Neuronal stem cell (in vitro differentiated cells): ENCODE results near the gene AHR.

Experiments
- DNase-seq: peaks from one replicate; pipeline ENCODE4 v3.0.0-alpha.2; 2013; ENCODE audit warnings: low spot score
- H2AFZ ChIP-seq: one replicate; pipeline ENCODE4 v1.6.1; 2013; ENCODE audit warnings: mild to moderate bottlenecking, low read length, inconsistent platforms
- H2AK5ac ChIP-seq: 2 replicates; pipeline ENCODE4 v1.6.1; 2013; ENCODE audit warnings: low read depth, mild to moderate bottlenecking, inconsistent platforms, low read length, moderate library complexity, mixed read lengths
- H2BK120ac ChIP-seq: 2 replicates; pipeline ENCODE4 v1.6.1; 2013; ENCODE audit warnings: low read depth, mild to moderate bottlenecking, inconsistent platforms, low read length, moderate library complexity, mixed read lengths
- H2BK12ac ChIP-seq: one replicate; pipeline ENCODE4 v1.6.1; 2013; ENCODE audit warnings: low read length, inconsistent platforms
- H2BK15ac ChIP-seq: 2 replicates; pipeline ENCODE4 v1.6.1; 2013; ENCODE audit warnings: mild to moderate bottlenecking, low read length, inconsistent platforms, mixed read lengths
- H2BK5ac ChIP-seq: one replicate; pipeline ENCODE4 v1.6.1; 2013; ENCODE audit warnings: inconsistent platforms, mild to moderate bottlenecking, low read length, moderate library complexity
- H3K14ac ChIP-seq: one replicate; pipeline ENCODE4 v1.6.1; 2013; ENCODE audit warnings: low read length, inconsistent platforms
- H3K18ac ChIP-seq: 2 replicates; pipeline ENCODE4 v1.6.1; 2013; ENCODE audit warnings: low read length, inconsistent platforms
- H3K23ac ChIP-seq: 2 replicates; pipeline ENCODE4 v1.6.1; 2013; ENCODE audit warnings: low read depth, mild to moderate bottlenecking, mixed read lengths, low read length, inconsistent platforms; ENCODE audit not compliant: poor library complexity
- H3K27ac ChIP-seq: replicated peaks from 3 replicates; pipeline ENCODE4 v1.5.1; 2013; ENCODE audit warnings: low read length, inconsistent platforms
- H3K27me3 ChIP-seq, 3 experiments: 2 replicates each; pipeline ENCODE4 v1.6.1; 2013; ENCODE audit warnings: low read length in 3 of 3, mild to moderate bottlenecking in 2 of 3, inconsistent platforms in 1 of 3, low read depth in 1 of 3, mixed read lengths in 1 of 3, moderate library complexity in 1 of 3; ENCODE audit not compliant: control insufficient read depth in 3 of 3, insufficient read depth in 3 of 3
- H3K36me3 ChIP-seq, 2 donors: replicated peaks in 1 of 2; 2 replicates each; pipeline ENCODE4 v1.6.1; 2013; ENCODE audit warnings: low read length in 2 of 2; ENCODE audit not compliant: control insufficient read depth in 2 of 2, insufficient read depth in 2 of 2
- H3K4ac ChIP-seq: 2 replicates; pipeline ENCODE4 v1.6.1; 2013; ENCODE audit warnings: inconsistent platforms, mild to moderate bottlenecking, low read length, moderate library complexity
- H3K4me1 ChIP-seq, 2 donors: 1 replicate in 1 of 2; 2 replicates in 1 of 2; pipeline ENCODE4 v1.6.1; 2013; ENCODE audit warnings: low read length in 2 of 2, low read depth in 1 of 2; ENCODE audit not compliant: control insufficient read depth in 2 of 2, insufficient read depth in 1 of 2
- H3K4me2 ChIP-seq: one replicate; pipeline ENCODE4 v1.6.1; 2013; ENCODE audit warnings: mild to moderate bottlenecking, low read length, inconsistent platforms; ENCODE audit not compliant: insufficient read depth, poor library complexity, severe bottlenecking
- H3K4me3 ChIP-seq, 2 donors: 2 replicates each; pipeline ENCODE4 v1.5.1; 2013; ENCODE audit warnings: low read length in 2 of 2, mild to moderate bottlenecking in 2 of 2, inconsistent platforms in 1 of 2, moderate library complexity in 1 of 2
- H3K79me1 ChIP-seq: one replicate; pipeline ENCODE4 v1.6.1; 2013; ENCODE audit warnings: low read depth, mild to moderate bottlenecking, inconsistent platforms, low read length, moderate library complexity
- H3K9ac ChIP-seq: one replicate; pipeline ENCODE4 v1.6.1; 2013; ENCODE audit warnings: mild to moderate bottlenecking, low read depth, low read length, inconsistent platforms; ENCODE audit not compliant: poor library complexity
- H3K9me3 ChIP-seq, 2 donors: replicated peaks in 1 of 2; 2 replicates each; pipeline versions ENCODE3 to v1.6.1; 2013; ENCODE audit warnings: low read length in 2 of 2, mild to moderate bottlenecking in 2 of 2, inconsistent platforms in 1 of 2, low read depth in 1 of 2, mixed read lengths in 1 of 2, moderate library complexity in 1 of 2; ENCODE audit not compliant: control insufficient read depth in 2 of 2, insufficient read depth in 1 of 2
- H4K8ac ChIP-seq: one replicate; pipeline ENCODE4 v1.6.1; 2013; ENCODE audit warnings: low read depth, mild to moderate bottlenecking, inconsistent platforms, low read length, moderate library complexity
- H4K91ac ChIP-seq: one replicate; pipeline ENCODE4 v1.6.1; 2013; ENCODE audit warnings: low read length, low read depth, mild to moderate bottlenecking, inconsistent platforms; ENCODE audit not compliant: poor library complexity
- WGBS, 2 donors: extraction: QIAGEN DNeasy Blood & Tissue Kit; methylation state at CpG; one replicate each; pipeline ENCODE4 v1.1.7; 2013; ENCODE audit warnings: missing lambda C conversion rate in 2 of 2, mixed read lengths in 1 of 2; ENCODE audit not compliant: insufficient read length in 2 of 2, insufficient replicate concordance in 1 of 2; ENCODE audit errors: extremely low coverage in 2 of 2; 5-methylcytosine and 5-hydroxymethylcytosine counted together

The AHR gene

DNA sequence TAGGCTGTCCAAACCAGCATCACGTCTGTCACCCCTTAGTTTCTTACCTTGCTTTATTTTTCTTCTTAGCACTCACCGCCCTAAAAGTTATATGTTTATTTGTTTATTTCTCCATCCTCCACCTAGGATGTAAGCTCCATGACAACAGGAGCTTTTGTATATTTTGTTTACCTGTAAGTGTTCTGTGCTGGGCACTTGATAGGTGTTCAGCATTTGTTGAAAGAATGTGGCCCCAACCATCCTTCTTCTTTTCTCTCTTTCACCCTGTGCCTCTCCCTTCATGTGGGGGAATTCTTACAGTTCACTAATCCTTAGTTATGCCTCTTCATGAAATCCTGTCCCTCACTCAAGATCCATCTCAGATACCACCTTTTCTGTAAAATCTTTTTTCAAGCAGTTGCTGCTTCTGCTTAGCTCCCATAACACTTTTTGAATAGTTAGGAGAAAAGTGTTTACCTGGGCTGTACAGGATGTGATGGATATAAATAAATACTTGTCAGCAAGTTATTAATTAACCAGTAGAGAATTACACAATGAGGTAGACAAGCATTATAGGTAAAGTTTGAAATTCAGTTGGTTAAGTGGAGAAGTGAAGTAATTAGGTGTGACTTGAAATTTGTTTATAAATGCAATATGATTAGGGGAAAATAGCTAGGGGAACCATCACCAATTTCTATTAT is 9.7 kb downstream of the AHR start:
- no peak overlapping the region for H3K14ac ChIP-seq
- H3K4me2 ChIP-seq = no peak overlapping the region
- no peaks in the 10 kb centered on the region for H3K27me3 ChIP-seq
- H4K91ac ChIP-seq = no peak overlapping the region
- H2AFZ ChIP-seq = no peak overlapping the region
- DNase-seq = no peak
- no CpG with 5 or more reads among the region's 2 CpGs for WGBS, 2 donors
- H2BK12ac ChIP-seq = no peak overlapping the region
- no peak overlapping the region for H3K4ac ChIP-seq
- no peak overlapping the region for H2BK5ac ChIP-seq
- H3K9me3 ChIP-seq = no peaks in the 10 kb centered on the region
- no peak overlapping the region for H3K18ac ChIP-seq
- H3K36me3 ChIP-seq = peaks cover 0 to 7% of the 10 kb centered on the region in 2 donors
- no peak overlapping the region for H3K27ac ChIP-seq
- H3K23ac ChIP-seq = no peak overlapping the region
- no peaks in the 10 kb centered on the region for H3K79me1 ChIP-seq
- H3K9ac ChIP-seq = no peak overlapping the region
- no peak overlapping the region for H3K4me3 ChIP-seq
- no peak overlapping the region for H2AK5ac ChIP-seq
- H2BK120ac ChIP-seq = no peak overlapping the region
- H3K4me1 ChIP-seq = no peaks in the 10 kb centered on the region
- H2BK15ac ChIP-seq = no peak overlapping the region
- no peak overlapping the region for H4K8ac ChIP-seq

DNA sequence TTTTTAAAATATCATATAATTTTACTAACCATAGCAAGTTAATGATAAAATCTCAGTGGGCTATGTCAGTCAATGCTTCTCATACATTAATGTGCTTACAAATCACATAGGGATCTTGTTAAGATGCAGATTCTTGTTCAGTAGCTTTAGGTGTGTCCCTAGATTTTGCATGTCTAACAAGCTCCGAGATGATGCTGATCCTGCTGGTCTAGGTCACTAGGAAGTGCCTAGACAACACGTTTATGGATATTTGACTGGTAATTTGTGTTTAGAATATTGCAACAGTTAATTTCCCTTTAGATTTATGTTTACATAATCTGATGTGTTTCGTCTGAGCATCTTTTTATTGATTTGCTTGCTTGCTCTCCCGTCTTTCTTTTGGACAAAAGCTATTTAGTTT is 12.7 kb downstream of the AHR start:
- no peak overlapping the region for H3K4me2 ChIP-seq
- H3K4me3 ChIP-seq = no peak overlapping the region
- H2BK120ac ChIP-seq = no peak overlapping the region
- no peak overlapping the region for H3K18ac ChIP-seq
- H3K23ac ChIP-seq = no peak overlapping the region
- H3K4ac ChIP-seq = no peak overlapping the region
- H3K9me3 ChIP-seq = no peaks in the 10 kb centered on the region
- H3K4me1 ChIP-seq = no peaks in the 10 kb centered on the region
- H2AFZ ChIP-seq = no peak overlapping the region
- no peak overlapping the region for H2BK12ac ChIP-seq
- no CpG with 5 or more reads among the region's 4 CpGs for WGBS, 2 donors
- no peak overlapping the region for H2AK5ac ChIP-seq
- no peak overlapping the region for H4K91ac ChIP-seq
- H3K14ac ChIP-seq = no peak overlapping the region
- H2BK5ac ChIP-seq = no peak overlapping the region
- DNase-seq = no peak
- no peak overlapping the region for H3K9ac ChIP-seq
- H3K79me1 ChIP-seq = no peaks in the 10 kb centered on the region
- peaks cover 0 to 7% of the 10 kb centered on the region in 2 donors for H3K36me3 ChIP-seq
- no peak overlapping the region for H4K8ac ChIP-seq
- no peaks in the 10 kb centered on the region for H3K27me3 ChIP-seq
- no peak overlapping the region for H3K27ac ChIP-seq
- no peak overlapping the region for H2BK15ac ChIP-seq

DNA sequence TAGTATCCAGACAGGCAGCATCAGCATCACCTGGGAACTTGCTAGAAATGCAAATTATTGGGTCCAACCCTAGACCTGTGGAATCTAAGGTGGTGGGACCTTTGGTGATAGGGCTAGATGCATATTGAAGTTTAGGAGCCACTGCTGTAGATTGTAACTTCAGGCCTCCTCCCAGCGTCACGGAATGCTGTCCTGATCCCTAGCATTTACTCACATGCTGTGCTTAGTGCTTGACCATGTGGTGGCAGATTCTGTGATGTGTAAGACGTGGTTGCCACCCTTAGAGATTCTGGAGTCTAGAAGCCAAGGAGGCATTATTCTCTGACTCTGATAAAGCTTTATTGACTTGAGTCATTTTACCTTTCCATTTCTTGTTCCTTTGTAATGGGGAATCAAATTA is 13.5 kb downstream of the AHR start:
- WGBS, 2 donors = no CpG with 5 or more reads among the region's 3 CpGs
- no peak overlapping the region for H3K4me2 ChIP-seq
- H3K79me1 ChIP-seq = no peaks in the 10 kb centered on the region
- H3K9ac ChIP-seq = no peak overlapping the region
- no peak overlapping the region for H3K27ac ChIP-seq
- peaks cover 0 to 7% of the 10 kb centered on the region in 2 donors for H3K36me3 ChIP-seq
- no peak overlapping the region for H2AFZ ChIP-seq
- no peak overlapping the region for H2AK5ac ChIP-seq
- no peak overlapping the region for H3K23ac ChIP-seq
- H4K91ac ChIP-seq = no peak overlapping the region
- no peak overlapping the region for H4K8ac ChIP-seq
- no peak overlapping the region for H2BK5ac ChIP-seq
- no peak overlapping the region for H3K18ac ChIP-seq
- H2BK120ac ChIP-seq = no peak overlapping the region
- no peaks in the 10 kb centered on the region for H3K4me1 ChIP-seq
- H3K4me3 ChIP-seq = no peak overlapping the region
- no peaks in the 10 kb centered on the region for H3K9me3 ChIP-seq
- H3K14ac ChIP-seq = no peak overlapping the region
- no peak overlapping the region for H2BK15ac ChIP-seq
- H3K4ac ChIP-seq = no peak overlapping the region
- H2BK12ac ChIP-seq = no peak overlapping the region
- no peaks in the 10 kb centered on the region for H3K27me3 ChIP-seq
- no peak for DNase-seq

DNA sequence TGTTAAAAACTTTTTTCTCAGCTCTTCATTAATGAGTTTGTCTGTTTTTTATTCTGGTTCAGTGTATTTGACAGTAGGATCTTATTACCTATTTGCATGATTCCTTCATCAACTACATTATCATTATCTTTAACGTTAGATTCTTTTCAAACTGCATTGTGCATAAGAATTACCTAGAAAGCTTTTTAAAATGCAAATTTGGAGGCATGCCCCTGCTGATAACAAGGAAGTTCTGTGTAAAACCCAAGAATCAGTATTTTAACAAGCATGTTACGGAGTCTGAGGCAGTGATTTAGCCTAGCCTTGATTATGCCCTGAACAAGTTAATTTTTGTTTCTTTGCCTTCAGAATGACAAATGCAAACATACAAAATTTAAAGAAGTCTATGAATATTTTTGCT is 14.2 kb downstream of the AHR start:
- no CpG with 5 or more reads among the region's 2 CpGs for WGBS, 2 donors
- H2AK5ac ChIP-seq = no peak overlapping the region

More for the DNA sequence above, 14.2 kb downstream of the AHR start:
- Histone ChIP-seq H2BK12ac (no peak overlapping the region), H3K36me3 (peaks cover 0 to 7% of the 10 kb centered on the region in 2 donors), H4K91ac (no peak overlapping the region), H3K4ac (no peak overlapping the region), H3K27me3 (no peaks in the 10 kb centered on the region), H3K4me1 (no peaks in the 10 kb centered on the region), H3K23ac (no peak overlapping the region), H3K27ac (no peak overlapping the region), H3K4me2 (no peak overlapping the region), H2BK5ac (no peak overlapping the region), H3K4me3 (no peak overlapping the region), H4K8ac (no peak overlapping the region), H3K14ac (no peak overlapping the region), H3K9ac (no peak overlapping the region), H3K79me1 (no peaks in the 10 kb centered on the region), H3K9me3 (no peaks in the 10 kb centered on the region), H2BK120ac (no peak overlapping the region), H3K18ac (no peak overlapping the region), H2AFZ (no peak overlapping the region), H2BK15ac (no peak overlapping the region)
- DNase-seq = no peak
